ENCODE measurements around the gene SH3D19. TPM values are rescaled to one million over a fixed set of nuclear protein-coding genes. Genes with fewer than 3 reads are reported as not detected.

SH3D19 gene
- total and polyA plus RNA-seq, 9 donors: 44.0 to 117 (median 91.4) TPM

DNA sequence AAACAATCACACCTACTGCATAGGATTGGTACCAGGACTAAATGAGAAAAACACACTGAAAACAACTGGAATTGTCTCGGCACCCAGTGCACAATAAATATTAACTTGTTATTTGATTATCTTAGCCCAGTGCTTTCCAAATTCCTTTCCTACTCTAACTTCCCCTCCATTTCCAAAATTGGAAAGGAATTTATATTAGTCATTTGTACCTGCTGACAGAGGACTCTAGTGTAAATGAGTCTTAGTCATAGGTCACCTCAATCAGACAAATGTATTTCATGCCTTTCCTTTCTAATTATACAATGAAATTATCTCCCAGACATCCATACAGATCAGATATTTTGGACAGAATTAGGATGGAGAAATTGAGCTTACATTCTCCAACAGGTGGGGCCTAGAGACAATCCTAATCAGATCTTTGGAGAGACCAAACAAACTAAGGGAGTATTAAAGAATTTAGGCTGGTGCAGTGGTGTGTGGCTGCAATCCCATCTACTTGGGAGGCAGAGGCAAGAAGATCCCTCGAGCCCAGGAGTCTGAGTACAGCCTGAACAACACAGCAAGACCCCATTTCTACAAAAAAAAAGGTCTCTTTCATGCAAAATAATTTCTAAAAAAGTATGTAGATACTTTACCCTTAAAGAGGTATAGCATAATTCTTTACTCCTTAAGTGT lies 10.1 kb downstream of the SH3D19 start:
- no peaks in the 10 kb centered on the region for H3K27me3 ChIP-seq
- peaks cover 17% of the 10 kb centered on the region for H3K4me1 ChIP-seq (ENCODE audit: insufficient read depth)
- WGBS, 3 donors: 45 to 53% (median 46%) methylated on average over 2 of the region's 2 CpGs
- no peak overlapping the region for H3K4me3 ChIP-seq
- no peak for DNase-seq
- no peak overlapping the region for H3K27ac ChIP-seq
- no peak for TF ChIP-seq POLR2A (IDR thresholded peaks at IDR 0.05)
- TF ChIP-seq EP300 (IDR thresholded peaks at IDR 0.05): no peak
- TF ChIP-seq, protein P1, sequence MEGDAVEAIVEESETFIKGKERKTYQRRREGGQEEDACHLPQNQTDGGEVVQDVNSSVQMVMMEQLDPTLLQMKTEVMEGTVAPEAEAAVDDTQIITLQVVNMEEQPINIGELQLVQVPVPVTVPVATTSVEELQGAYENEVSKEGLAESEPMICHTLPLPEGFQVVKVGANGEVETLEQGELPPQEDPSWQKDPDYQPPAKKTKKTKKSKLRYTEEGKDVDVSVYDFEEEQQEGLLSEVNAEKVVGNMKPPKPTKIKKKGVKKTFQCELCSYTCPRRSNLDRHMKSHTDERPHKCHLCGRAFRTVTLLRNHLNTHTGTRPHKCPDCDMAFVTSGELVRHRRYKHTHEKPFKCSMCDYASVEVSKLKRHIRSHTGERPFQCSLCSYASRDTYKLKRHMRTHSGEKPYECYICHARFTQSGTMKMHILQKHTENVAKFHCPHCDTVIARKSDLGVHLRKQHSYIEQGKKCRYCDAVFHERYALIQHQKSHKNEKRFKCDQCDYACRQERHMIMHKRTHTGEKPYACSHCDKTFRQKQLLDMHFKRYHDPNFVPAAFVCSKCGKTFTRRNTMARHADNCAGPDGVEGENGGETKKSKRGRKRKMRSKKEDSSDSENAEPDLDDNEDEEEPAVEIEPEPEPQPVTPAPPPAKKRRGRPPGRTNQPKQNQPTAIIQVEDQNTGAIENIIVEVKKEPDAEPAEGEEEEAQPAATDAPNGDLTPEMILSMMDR (IDR thresholded peaks at IDR 0.05): no peak
- no peaks in the 10 kb centered on the region for H3K36me3 ChIP-seq
- no peaks in the 10 kb centered on the region for H3K9me3 ChIP-seq
- intact Hi-C loops (cut with DNase I): no loop called here

DNA sequence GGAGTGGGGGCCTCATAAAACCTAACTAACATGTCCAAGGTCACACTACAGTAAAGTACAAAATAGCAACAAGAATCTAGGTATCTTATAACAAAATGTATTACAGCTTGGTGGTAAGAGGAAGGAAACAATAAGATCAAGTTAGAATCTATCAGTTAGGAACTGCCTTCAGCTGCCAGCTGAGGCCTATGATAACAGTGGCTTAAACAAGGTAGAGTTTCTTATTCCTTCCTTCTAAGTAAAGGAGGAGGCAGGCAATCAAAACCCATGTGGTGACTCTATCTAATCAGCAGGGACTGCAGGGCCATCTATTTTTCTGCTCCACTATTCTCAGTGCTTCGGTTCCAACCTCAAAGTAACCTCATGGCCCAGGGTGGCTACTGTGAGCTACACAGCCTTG lies 10.9 kb downstream of the SH3D19 start:
- peaks cover 17% of the 10 kb centered on the region for H3K4me1 ChIP-seq (ENCODE audit: insufficient read depth)
- intact Hi-C loops (cut with DNase I): no loop called here
- TF ChIP-seq POLR2A (IDR thresholded peaks at IDR 0.05): no peak
- TF ChIP-seq, protein P1 (IDR thresholded peaks at IDR 0.05): no peak
- no peak for TF ChIP-seq EP300 (IDR thresholded peaks at IDR 0.05)
- no peak overlapping the region for H3K27ac ChIP-seq
- no peaks in the 10 kb centered on the region for H3K27me3 ChIP-seq
- DNase-seq: no peak
- H3K4me3 ChIP-seq: no peak overlapping the region
- H3K9me3 ChIP-seq: no peaks in the 10 kb centered on the region
- H3K36me3 ChIP-seq: no peaks in the 10 kb centered on the region
- WGBS, 3 donors: 72 to 81% (median 76%) methylated on average over 1 of the region's 1 CpG

DNA sequence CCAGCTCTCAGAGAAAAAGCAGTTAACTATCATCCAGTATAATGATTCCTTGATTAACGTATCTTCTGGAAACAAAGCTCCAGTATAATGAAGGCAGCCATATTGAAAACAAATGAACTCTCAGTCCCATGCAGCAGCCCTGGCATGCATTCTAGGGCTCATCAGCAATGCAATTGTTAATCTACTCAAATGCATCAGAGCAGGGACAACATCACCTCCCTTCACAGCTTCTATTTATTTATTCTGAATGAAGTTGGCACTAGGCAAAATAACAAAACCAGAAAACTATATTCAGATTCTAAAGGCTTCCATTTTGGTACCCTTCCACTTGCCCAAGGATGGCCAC lies 11.4 kb downstream of the SH3D19 start:
- intact Hi-C loops (cut with DNase I): no loop called here
- no peaks in the 10 kb centered on the region for H3K36me3 ChIP-seq
- DNase-seq: no peak
- no peak overlapping the region for H3K27ac ChIP-seq
- TF ChIP-seq EP300 (IDR thresholded peaks at IDR 0.05) (no peak), POLR2A (IDR thresholded peaks at IDR 0.05) (no peak)
- TF ChIP-seq, protein P1 (IDR thresholded peaks at IDR 0.05): no peak
- H3K4me3 ChIP-seq: no peak overlapping the region
- H3K4me1 ChIP-seq (ENCODE audit: insufficient read depth): peaks cover 17% of the 10 kb centered on the region
- H3K9me3 ChIP-seq: no peaks in the 10 kb centered on the region
- WGBS, 3 donors: 74 to 85% (median 83%) methylated on average over 1 of the region's 1 CpG
- no peaks in the 10 kb centered on the region for H3K27me3 ChIP-seq

DNA sequence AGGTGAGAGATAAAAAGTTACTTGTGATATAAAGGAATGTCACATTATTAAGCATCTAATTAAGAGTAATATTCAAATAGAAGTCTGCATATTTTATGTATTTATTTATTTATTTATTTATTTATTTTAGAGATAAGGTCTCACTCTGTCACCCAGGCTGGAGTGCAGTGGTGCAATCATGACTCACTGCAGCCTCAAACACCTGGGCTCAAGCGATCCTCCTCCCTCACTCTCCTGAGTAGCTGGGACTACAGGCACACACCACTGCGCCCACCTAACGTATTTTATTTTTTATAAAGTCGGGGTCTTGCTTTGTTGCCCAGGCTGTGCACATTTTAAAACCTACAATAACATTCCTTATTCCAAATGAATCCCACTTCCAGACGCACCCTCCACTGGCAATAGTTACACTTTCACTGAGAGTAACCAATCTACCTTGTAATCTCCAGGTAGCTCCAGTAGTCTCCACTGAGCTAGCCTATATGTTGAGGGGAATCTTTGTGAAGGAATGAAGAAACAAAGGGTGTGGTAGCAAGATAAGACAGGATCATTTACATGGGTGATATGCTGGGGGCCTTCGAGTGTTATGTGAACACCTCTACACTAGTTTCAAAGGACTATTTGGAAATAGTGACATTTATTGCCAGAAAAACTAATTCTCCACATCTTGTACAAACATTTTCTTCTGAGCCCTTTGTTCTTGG lies 11.9 kb downstream of the SH3D19 start:
- 92 to 95% (median 92%) methylated on average over 6 of the region's 6 CpGs for whole genome bisulfite sequencing, 3 donors

More for the DNA sequence above, 11.9 kb downstream of the SH3D19 start:
- intact Hi-C loops (cut with DNase I): no loop called here
- no peak for DNase-seq
- Histone ChIP-seq H3K4me3 (no peak overlapping the region), H3K9me3 (no peaks in the 10 kb centered on the region), H3K27ac (no peak overlapping the region), H3K27me3 (no peaks in the 10 kb centered on the region), H3K4me1 (ENCODE audit: insufficient read depth) (peaks cover 17% of the 10 kb centered on the region), H3K36me3 (no peaks in the 10 kb centered on the region)
- TF ChIP-seq, protein P1 (IDR thresholded peaks at IDR 0.05): no peak
- no peak for TF ChIP-seq EP300 (IDR thresholded peaks at IDR 0.05)
- TF ChIP-seq POLR2A (IDR thresholded peaks at IDR 0.05): no peak

Measured in ovary (tissue), 9 donors.